ENCODE measurements around the gene SLC24A4.

SLC24A4 gene

DNA sequence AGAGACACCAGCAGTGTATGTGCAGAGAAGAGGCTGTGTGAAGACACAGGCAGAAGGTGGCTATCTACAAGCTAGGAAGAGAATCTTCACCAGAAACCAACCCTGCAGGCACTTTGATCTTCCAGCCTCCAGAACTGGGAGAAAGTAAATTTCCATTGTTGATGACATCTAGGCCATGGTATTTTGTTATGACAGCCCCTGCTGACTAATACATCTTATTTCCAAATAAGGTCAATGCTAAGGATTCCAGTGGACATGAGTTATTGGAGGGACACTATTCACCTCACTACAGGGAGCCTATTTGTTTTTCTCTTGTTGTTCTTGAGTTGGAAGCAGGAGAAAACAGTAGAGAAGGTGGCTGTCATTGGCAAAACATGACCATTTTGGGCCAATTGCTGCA is 102.1 kb downstream of the SLC24A4 start:
- no peak for DNase-seq (ENCODE audit: low read depth in 1 of 2, low spot score in 1 of 2)
- Histone ChIP-seq H3K27ac (replicated peaks) (no peak overlapping the region), H3K27me3 (ENCODE audit: insufficient read depth, poor library complexity, severe bottlenecking) (no peaks in the 10 kb centered on the region), H3K4me3 (replicated peaks; ENCODE audit: insufficient read depth, low read length) (no peak overlapping the region)
- TF ChIP-seq POLR2AphosphoS5 (IDR thresholded peaks at IDR 0.05; ENCODE audit: low read depth) (no peak), GABPA (IDR thresholded peaks at IDR 0.05; ENCODE audit: low read depth) (no peak)
- TF ChIP-seq, protein P1, sequence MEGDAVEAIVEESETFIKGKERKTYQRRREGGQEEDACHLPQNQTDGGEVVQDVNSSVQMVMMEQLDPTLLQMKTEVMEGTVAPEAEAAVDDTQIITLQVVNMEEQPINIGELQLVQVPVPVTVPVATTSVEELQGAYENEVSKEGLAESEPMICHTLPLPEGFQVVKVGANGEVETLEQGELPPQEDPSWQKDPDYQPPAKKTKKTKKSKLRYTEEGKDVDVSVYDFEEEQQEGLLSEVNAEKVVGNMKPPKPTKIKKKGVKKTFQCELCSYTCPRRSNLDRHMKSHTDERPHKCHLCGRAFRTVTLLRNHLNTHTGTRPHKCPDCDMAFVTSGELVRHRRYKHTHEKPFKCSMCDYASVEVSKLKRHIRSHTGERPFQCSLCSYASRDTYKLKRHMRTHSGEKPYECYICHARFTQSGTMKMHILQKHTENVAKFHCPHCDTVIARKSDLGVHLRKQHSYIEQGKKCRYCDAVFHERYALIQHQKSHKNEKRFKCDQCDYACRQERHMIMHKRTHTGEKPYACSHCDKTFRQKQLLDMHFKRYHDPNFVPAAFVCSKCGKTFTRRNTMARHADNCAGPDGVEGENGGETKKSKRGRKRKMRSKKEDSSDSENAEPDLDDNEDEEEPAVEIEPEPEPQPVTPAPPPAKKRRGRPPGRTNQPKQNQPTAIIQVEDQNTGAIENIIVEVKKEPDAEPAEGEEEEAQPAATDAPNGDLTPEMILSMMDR (IDR thresholded peaks at IDR 0.05; ENCODE audit: insufficient read depth, low read length), result no peak

DNA sequence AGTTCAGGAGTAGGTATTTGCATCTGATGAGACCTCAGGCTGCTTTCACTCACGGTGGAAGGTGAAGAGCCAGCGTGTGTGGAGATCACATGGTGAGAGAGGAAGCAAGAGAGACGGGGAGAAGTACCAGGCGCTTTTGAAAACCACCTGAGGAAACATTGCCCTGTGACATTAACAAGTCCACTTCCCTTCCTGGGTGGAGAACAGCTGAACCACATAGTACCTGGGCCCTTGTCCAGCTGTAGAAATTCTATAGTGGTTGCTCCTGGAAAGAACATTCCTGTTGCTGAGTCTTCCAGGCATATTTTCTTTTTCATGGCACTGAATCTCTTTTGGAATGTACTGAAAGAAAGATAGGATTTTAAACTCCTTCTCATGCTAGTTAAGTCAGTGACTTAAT is 103.3 kb downstream of the SLC24A4 start:
- TF ChIP-seq SPI1 (IDR thresholded peaks at IDR 0.05; ENCODE audit: borderline replicate concordance, low read depth) (peak; percentile 60; the same call in 1 of the 2 replicates), GABPA (IDR thresholded peaks at IDR 0.05; ENCODE audit: low read depth) (no peak), POLR2AphosphoS5 (IDR thresholded peaks at IDR 0.05; ENCODE audit: low read depth) (no peak)
- peak in 1 of 2 experiments; percentile 61 for DNase-seq (ENCODE audit: low read depth in 1 of 2, low spot score in 1 of 2)
- H3K27ac ChIP-seq (replicated peaks), result peak overlapping the region; percentile 30; the same call in 1 of the 2 replicates
- no peak overlapping the region for H3K4me3 ChIP-seq (replicated peaks; ENCODE audit: insufficient read depth, low read length)
- H3K27me3 ChIP-seq (ENCODE audit: insufficient read depth, poor library complexity, severe bottlenecking), result no peaks in the 10 kb centered on the region

DNA sequence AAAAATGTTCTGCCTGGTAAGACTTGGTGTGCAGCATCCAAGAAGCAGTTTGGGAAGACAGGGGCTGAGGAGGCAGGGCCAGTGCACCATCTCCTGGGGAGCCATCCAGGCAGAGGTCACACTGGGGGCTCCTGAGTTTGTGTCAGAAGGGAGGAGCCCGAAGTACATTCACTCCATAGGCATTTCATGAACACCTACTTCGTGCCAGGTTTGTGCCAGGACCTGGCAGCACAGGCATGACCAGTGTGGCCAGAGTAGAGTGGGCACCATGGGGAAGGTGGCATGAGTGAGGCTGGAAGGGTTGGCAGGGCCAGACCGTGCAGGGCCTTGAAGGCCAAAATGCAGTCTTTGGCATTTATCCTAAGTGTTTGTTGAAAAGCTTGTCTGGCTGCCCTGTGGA is 104.1 kb downstream of the SLC24A4 start:
- Histone ChIP-seq H3K27me3 (ENCODE audit: insufficient read depth, poor library complexity, severe bottlenecking) (no peaks in the 10 kb centered on the region), H3K4me3 (replicated peaks; ENCODE audit: insufficient read depth, low read length) (no peak overlapping the region), H3K27ac (replicated peaks) (no peak overlapping the region)
- no peak for DNase-seq (ENCODE audit: low read depth in 1 of 2, low spot score in 1 of 2)
- no peak for TF ChIP-seq SPI1 (IDR thresholded peaks at IDR 0.05; ENCODE audit: borderline replicate concordance, low read depth)
- no peak for TF ChIP-seq POLR2AphosphoS5 (IDR thresholded peaks at IDR 0.05; ENCODE audit: low read depth)
- TF ChIP-seq GABPA (IDR thresholded peaks at IDR 0.05; ENCODE audit: low read depth), result no peak
- TF ChIP-seq, protein P2, sequence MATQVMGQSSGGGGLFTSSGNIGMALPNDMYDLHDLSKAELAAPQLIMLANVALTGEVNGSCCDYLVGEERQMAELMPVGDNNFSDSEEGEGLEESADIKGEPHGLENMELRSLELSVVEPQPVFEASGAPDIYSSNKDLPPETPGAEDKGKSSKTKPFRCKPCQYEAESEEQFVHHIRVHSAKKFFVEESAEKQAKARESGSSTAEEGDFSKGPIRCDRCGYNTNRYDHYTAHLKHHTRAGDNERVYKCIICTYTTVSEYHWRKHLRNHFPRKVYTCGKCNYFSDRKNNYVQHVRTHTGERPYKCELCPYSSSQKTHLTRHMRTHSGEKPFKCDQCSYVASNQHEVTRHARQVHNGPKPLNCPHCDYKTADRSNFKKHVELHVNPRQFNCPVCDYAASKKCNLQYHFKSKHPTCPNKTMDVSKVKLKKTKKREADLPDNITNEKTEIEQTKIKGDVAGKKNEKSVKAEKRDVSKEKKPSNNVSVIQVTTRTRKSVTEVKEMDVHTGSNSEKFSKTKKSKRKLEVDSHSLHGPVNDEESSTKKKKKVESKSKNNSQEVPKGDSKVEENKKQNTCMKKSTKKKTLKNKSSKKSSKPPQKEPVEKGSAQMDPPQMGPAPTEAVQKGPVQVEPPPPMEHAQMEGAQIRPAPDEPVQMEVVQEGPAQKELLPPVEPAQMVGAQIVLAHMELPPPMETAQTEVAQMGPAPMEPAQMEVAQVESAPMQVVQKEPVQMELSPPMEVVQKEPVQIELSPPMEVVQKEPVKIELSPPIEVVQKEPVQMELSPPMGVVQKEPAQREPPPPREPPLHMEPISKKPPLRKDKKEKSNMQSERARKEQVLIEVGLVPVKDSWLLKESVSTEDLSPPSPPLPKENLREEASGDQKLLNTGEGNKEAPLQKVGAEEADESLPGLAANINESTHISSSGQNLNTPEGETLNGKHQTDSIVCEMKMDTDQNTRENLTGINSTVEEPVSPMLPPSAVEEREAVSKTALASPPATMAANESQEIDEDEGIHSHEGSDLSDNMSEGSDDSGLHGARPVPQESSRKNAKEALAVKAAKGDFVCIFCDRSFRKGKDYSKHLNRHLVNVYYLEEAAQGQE (IDR thresholded peaks at IDR 0.05; ENCODE audit: insufficient replicate concordance, low read depth), result no peak
- TF ChIP-seq, protein P1 (IDR thresholded peaks at IDR 0.05; ENCODE audit: insufficient read depth, low read length), result no peak

DNA sequence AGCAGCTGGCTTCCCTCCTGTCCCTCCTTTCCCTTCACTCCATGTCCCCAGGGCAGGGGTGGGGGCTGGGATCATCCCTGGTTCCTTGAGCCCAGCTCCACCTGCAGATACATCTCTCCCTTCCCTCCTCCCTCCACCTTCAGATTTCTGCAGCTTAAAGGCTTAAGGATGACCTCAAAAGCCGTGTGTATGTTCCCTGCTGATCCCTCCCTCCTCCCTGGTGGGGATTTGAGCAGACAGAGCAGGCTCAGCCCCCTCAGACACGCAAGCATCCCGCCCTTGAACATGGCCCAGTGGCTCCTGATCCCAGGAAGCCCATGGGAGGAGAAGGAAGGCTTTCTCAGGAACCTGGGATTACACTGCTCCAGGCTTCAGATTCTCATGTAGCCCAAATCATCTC is 107.7 kb downstream of the SLC24A4 start:
- no peak overlapping the region for H3K27ac ChIP-seq (replicated peaks)
- no peak for DNase-seq (ENCODE audit: low read depth in 1 of 2, low spot score in 1 of 2)

More for the DNA sequence above, 107.7 kb downstream of the SLC24A4 start:
- TF ChIP-seq, protein P1 (IDR thresholded peaks at IDR 0.05; ENCODE audit: insufficient read depth, low read length), result no peak
- TF ChIP-seq GABPA (IDR thresholded peaks at IDR 0.05; ENCODE audit: low read depth) (no peak), POLR2AphosphoS5 (IDR thresholded peaks at IDR 0.05; ENCODE audit: low read depth) (no peak), SPI1 (IDR thresholded peaks at IDR 0.05; ENCODE audit: borderline replicate concordance, low read depth) (no peak)
- TF ChIP-seq, protein P2 (IDR thresholded peaks at IDR 0.05; ENCODE audit: insufficient replicate concordance, low read depth), result no peak
- H3K27me3 ChIP-seq (ENCODE audit: insufficient read depth, poor library complexity, severe bottlenecking), result no peaks in the 10 kb centered on the region
- no peak overlapping the region for H3K4me3 ChIP-seq (replicated peaks; ENCODE audit: insufficient read depth, low read length)
